CD14-positive monocyte (primary cell): Measurements from ENCODE around the gene DNAH9. TPM values are rescaled to one million over a fixed set of nuclear protein-coding genes. Genes with fewer than 3 reads are reported as not detected.
"Not testable (repeated sequence)": the region's sequence is repeated elsewhere in the genome, so short reads cannot be mapped to it uniquely, and the experiment has no call there.

Experiments
- DNase-seq, 3 donors: peaks; one replicate each; pipeline ENCODE4 v3.0.0-alpha.2; 2011 to 2022
- H2AFZ ChIP-seq: 2 replicates; pipeline ENCODE4 v1.6.0; 2012; ENCODE audit warnings: mild to moderate bottlenecking, low read depth, low read length, inconsistent platforms; ENCODE audit not compliant: insufficient read depth, poor library complexity, severe bottlenecking
- H3K27ac ChIP-seq, 2 donors: 1 replicate in 1 of 2; 2 replicates in 1 of 2; pipeline ENCODE4 v1.5.1; 2012 to 2013; ENCODE audit warnings: low read length in 2 of 2, control low read depth in 1 of 2, inconsistent platforms in 1 of 2, low read depth in 1 of 2, mild to moderate bottlenecking in 1 of 2
- H3K27me3 ChIP-seq, 2 donors: one replicate each; pipeline versions ENCODE4 v1.6.0 to v1.6.1; 2011 to 2013; ENCODE audit warnings: low read length in 2 of 2; ENCODE audit not compliant: control insufficient read depth in 2 of 2, insufficient read depth in 2 of 2
- H3K36me3 ChIP-seq, 2 donors: replicated peaks in 1 of 2; 1 replicate in 1 of 2; 2 replicates in 1 of 2; pipeline versions ENCODE4 v1.5.1 to v1.6.1; 2012 to 2013; ENCODE audit warnings: low read length in 2 of 2, control low read depth in 1 of 2, inconsistent platforms in 1 of 2, mild to moderate bottlenecking in 1 of 2; ENCODE audit not compliant: insufficient read depth in 2 of 2, control insufficient read depth in 1 of 2
- H3K4me1 ChIP-seq, 2 donors: 1 replicate in 1 of 2; 2 replicates in 1 of 2; pipeline versions ENCODE4 v1.5.1 to v1.6.1; 2012 to 2013; ENCODE audit warnings: low read length in 2 of 2, control low read depth in 1 of 2, inconsistent platforms in 1 of 2, mild to moderate bottlenecking in 1 of 2, moderate library complexity in 1 of 2; ENCODE audit not compliant: insufficient read depth in 2 of 2, control insufficient read depth in 1 of 2
- H3K4me2 ChIP-seq: replicated peaks from 2 replicates; pipeline ENCODE3; 2012; ENCODE audit warnings: low read length, moderate library complexity, mild to moderate bottlenecking; ENCODE audit not compliant: poor library complexity, severe bottlenecking; ENCODE audit errors: extremely low read depth
- H3K4me3 ChIP-seq, 3 experiments: fragments of 200-600 bp in 1 of 3; sonication (generic) in 1 of 3; replicated peaks in 1 of 3; 1 replicate in 2 of 3; 2 replicates in 1 of 3; pipeline ENCODE4 v1.5.1; 2011 to 2013; ENCODE audit warnings: low read length in 3 of 3, mild to moderate bottlenecking in 3 of 3, control low read depth in 2 of 3, low read depth in 2 of 3, inconsistent platforms in 1 of 3, moderate library complexity in 1 of 3
- H3K79me2 ChIP-seq: 2 replicates; pipeline ENCODE4 v1.6.0; 2012; ENCODE audit warnings: mild to moderate bottlenecking, control low read depth, inconsistent platforms, low read length, moderate library complexity; ENCODE audit not compliant: insufficient read depth
- H3K9ac ChIP-seq: 2 replicates; pipeline ENCODE4 v1.6.0; 2017; ENCODE audit warnings: low read length, mild to moderate bottlenecking; ENCODE audit not compliant: insufficient read depth, poor library complexity, severe bottlenecking
- H3K9me3 ChIP-seq, 2 donors: replicated peaks in 1 of 2; 1 replicate in 1 of 2; 2 replicates in 1 of 2; pipeline versions ENCODE4 v1.5.1 to v1.6.1; 2012 to 2013; ENCODE audit warnings: low read length in 2 of 2, control low read depth in 1 of 2; ENCODE audit not compliant: control insufficient read depth in 1 of 2, insufficient read depth in 1 of 2
- H4K20me1 ChIP-seq: 2 replicates; pipeline ENCODE4 v1.6.0; 2012; ENCODE audit warnings: mild to moderate bottlenecking, low read length, control low read depth, moderate library complexity; ENCODE audit not compliant: insufficient read depth
- H3K27ac Mint-ChIP-seq, 7 donors: one replicate each; pipeline ENCODE4 v1.8.0; 2020; ENCODE audit warnings: mild to moderate bottlenecking in 7 of 7, mixed read lengths in 7 of 7, moderate library complexity in 6 of 7, inconsistent platforms in 2 of 7
- H3K27me3 Mint-ChIP-seq, 3 donors: one replicate each; pipeline ENCODE4 v1.8.0; 2021 to 2022; ENCODE audit warnings: low read depth in 3 of 3, mild to moderate bottlenecking in 3 of 3, mixed read lengths in 3 of 3, moderate library complexity in 3 of 3, inconsistent platforms in 1 of 3
- H3K36me3 Mint-ChIP-seq, 2 donors: one replicate each; pipeline ENCODE4 v1.8.0; 2020; ENCODE audit warnings: mixed read lengths in 2 of 2, inconsistent platforms in 1 of 2, mild to moderate bottlenecking in 1 of 2
- H3K4me1 Mint-ChIP-seq: one replicate; pipeline ENCODE4 v1.8.0; 2020; ENCODE audit warnings: mild to moderate bottlenecking, mixed read lengths
- H3K4me3 Mint-ChIP-seq, 2 donors: one replicate each; pipeline ENCODE4 v1.8.0; 2020; ENCODE audit warnings: mild to moderate bottlenecking in 2 of 2, mixed read lengths in 2 of 2, moderate library complexity in 1 of 2
- H3K9me3 Mint-ChIP-seq, 7 donors: one replicate each; pipeline ENCODE4 v1.8.0; 2020 to 2022; ENCODE audit warnings: mixed read lengths in 7 of 7, mild to moderate bottlenecking in 6 of 7, moderate library complexity in 6 of 7, inconsistent platforms in 2 of 7
- WGBS: methylation state at CpG from one replicate; pipeline ENCODE4 v1.1.5; 2013; ENCODE audit warnings: missing lambda C conversion rate; ENCODE audit not compliant: insufficient coverage; 5-methylcytosine and 5-hydroxymethylcytosine counted together
- intact Hi-C, 2 donors: fragments of 100-400 bp; cut with micrococcal nuclease; formaldehyde crosslinking; loops; one replicate each; pipeline versions ENCODE4 v1.15.0 to v1.15.1; 2023
- polyA plus RNA-seq, 3 donors: library from polyadenylated mRNA; depleted of rRNA in 1 of 3; unstranded in 2 of 3; stranded (reverse) in 1 of 3; fragments of 300-500 nt in 2 of 3; fragments of >200 nt in 1 of 3; fragmentation: Illumina TruSeq in 2 of 3; gene quantifications; 1 replicate in 2 of 3; 2 replicates in 1 of 3; pipeline ENCODE4 v1.2.3, GENCODE V29; 2012 to 2021
- TF ChIP-seq, protein P1 (sequence below): fragments of 200-600 bp; IDR thresholded peaks from one replicate; pipeline ENCODE4 v1.8.0; 2022; ENCODE audit warnings: antibody characterized with exemption, mild to moderate bottlenecking

DNAH9 gene
- polyA plus RNA-seq, 3 donors: not detected

DNA sequence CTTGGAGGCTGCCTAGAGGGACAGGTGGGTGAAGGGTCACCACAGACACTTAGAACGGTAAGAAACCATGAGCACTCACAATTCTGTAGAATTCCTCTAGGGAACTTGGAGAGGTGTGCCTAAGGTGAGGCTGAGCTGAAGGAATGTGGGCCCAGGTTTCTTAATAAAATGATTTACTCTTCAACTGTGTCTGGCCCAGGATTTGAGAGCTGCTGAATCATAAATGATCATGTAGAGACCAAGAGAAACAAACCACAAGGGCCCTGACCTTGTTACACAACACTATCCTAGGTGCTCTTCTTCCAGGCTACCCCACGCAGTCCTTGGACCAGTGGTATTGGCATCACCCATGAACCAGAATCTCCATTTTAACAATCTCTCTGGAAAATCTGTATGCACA is 371.3 kb downstream of the DNAH9 start:
- TF ChIP-seq, protein P1, sequence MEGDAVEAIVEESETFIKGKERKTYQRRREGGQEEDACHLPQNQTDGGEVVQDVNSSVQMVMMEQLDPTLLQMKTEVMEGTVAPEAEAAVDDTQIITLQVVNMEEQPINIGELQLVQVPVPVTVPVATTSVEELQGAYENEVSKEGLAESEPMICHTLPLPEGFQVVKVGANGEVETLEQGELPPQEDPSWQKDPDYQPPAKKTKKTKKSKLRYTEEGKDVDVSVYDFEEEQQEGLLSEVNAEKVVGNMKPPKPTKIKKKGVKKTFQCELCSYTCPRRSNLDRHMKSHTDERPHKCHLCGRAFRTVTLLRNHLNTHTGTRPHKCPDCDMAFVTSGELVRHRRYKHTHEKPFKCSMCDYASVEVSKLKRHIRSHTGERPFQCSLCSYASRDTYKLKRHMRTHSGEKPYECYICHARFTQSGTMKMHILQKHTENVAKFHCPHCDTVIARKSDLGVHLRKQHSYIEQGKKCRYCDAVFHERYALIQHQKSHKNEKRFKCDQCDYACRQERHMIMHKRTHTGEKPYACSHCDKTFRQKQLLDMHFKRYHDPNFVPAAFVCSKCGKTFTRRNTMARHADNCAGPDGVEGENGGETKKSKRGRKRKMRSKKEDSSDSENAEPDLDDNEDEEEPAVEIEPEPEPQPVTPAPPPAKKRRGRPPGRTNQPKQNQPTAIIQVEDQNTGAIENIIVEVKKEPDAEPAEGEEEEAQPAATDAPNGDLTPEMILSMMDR: no peak
- Mint-ChIP-seq H3K4me1 (no peaks in the 10 kb centered on the region), H3K36me3 (peaks cover 2 to 7% of the 10 kb centered on the region in 2 donors), H3K27me3 (peaks cover 0 to 3% (median 0%) of the 10 kb centered on the region in 3 donors), H3K4me3 (no peak overlapping the region), H3K27ac (no peak overlapping the region), H3K9me3 (peaks cover 18 to 49% (median 29%) of the 10 kb centered on the region in 7 donors)
- Histone ChIP-seq H3K9me3 (peaks cover 12 to 21% of the 10 kb centered on the region in 2 donors), H3K4me3 (no peak overlapping the region), H3K4me1 (no peaks in the 10 kb centered on the region), H4K20me1 (no peaks in the 10 kb centered on the region), H3K9ac (no peak overlapping the region), H3K4me2 (no peak overlapping the region), H3K27me3 (no peaks in the 10 kb centered on the region), H2AFZ (no peak overlapping the region), H3K36me3 (no peaks in the 10 kb centered on the region), H3K79me2 (no peaks in the 10 kb centered on the region), H3K27ac (no peak overlapping the region)
- WGBS: no CpG with 5 or more reads among the region's 2 CpGs
- intact Hi-C loops: no loop called here
- no peak for DNase-seq

DNA sequence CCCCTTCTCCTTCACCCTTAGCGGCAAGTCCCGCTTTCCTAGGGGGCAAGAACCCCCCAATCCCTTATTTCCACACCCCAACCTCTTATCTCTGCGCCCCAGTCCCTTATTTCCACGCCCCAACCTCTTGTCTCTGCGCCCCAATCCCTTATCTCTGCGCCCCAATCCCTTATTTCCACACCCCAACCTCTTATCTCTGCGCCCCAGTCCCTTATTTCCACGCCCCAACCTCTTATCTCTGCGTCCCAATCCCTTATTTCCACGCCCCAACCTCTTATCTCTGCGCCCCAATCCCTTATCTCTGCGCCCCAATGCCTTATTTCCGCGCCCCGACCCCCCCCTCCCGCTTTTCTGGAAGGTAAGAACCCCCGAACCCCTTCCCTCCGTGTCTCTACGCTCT is 374.5 kb downstream of the DNAH9 start:
- H4K20me1 ChIP-seq, H3K4me3 Mint-ChIP-seq, H2AFZ ChIP-seq, H3K27ac Mint-ChIP-seq, H3K9ac ChIP-seq, H3K27ac ChIP-seq, H3K27me3 Mint-ChIP-seq, DNase-seq, H3K79me2 ChIP-seq, H3K27me3 ChIP-seq, H3K9me3 ChIP-seq, H3K4me1 ChIP-seq, intact Hi-C loops, H3K4me1 Mint-ChIP-seq, H3K4me2 ChIP-seq, H3K4me3 ChIP-seq: not testable (repeated sequence)
- peaks cover 9 to 10% of the 10 kb centered on the region in 2 donors for H3K36me3 ChIP-seq
- WGBS: 93% methylated on average over 13 of the region's 19 CpGs
- H3K36me3 Mint-ChIP-seq: peaks cover 15 to 24% of the 10 kb centered on the region in 2 donors
- peaks cover 12 to 32% (median 20%) of the 10 kb centered on the region in 7 donors for H3K9me3 Mint-ChIP-seq
